ENCODE measurements around the gene CDH13.

Gene CDH13

GRCh38 chr16:83329441-83329840 is 702.7 kb downstream of the CDH13 start:
- no peak for DNase-seq

GRCh38 chr16:83330251-83330650 is 703.5 kb downstream of the CDH13 start:
- no peak for DNase-seq

GRCh38 chr16:83335076-83335475 is 708.3 kb downstream of the CDH13 start:
- no peak for DNase-seq

- no peak for DNase-seq
Observed at GRCh38 chr16:83336603-83337002, 709.8 kb downstream of the CDH13 start.

- DNase-seq: no peak
Observed at GRCh38 chr16:83338138-83338537, 711.4 kb downstream of the CDH13 start.

GRCh38 chr16:83338941-83339340 is 712.2 kb downstream of the CDH13 start:
- DNase-seq: no peak

GRCh38 chr16:83343935-83344366 is 717.2 kb downstream of the CDH13 start:
- no peak for DNase-seq

- no peak for DNase-seq
Observed at GRCh38 chr16:83345846-83346640, 719.3 kb downstream of the CDH13 start.

GRCh38 chr16:83348991-83349390 is 722.2 kb downstream of the CDH13 start:
- DNase-seq: no peak

GRCh38 chr16:83350481-83350880 is 723.7 kb downstream of the CDH13 start:
- no peak for DNase-seq

- no peak for DNase-seq
Observed at GRCh38 chr16:83351846-83352245, 725.1 kb downstream of the CDH13 start.

GRCh38 chr16:83353241-83353640 is 726.5 kb downstream of the CDH13 start:
- no peak for DNase-seq

- no peak for DNase-seq
Observed at GRCh38 chr16:83354015-83354414, 727.2 kb downstream of the CDH13 start.

- DNase-seq: no peak
Observed at GRCh38 chr16:83355570-83356218, 728.9 kb downstream of the CDH13 start.

GRCh38 chr16:83356266-83356665 is 729.5 kb downstream of the CDH13 start:
- DNase-seq: peak in 1 of 2 donors; percentile 0

GRCh38 chr16:83356986-83357385 is 730.2 kb downstream of the CDH13 start:
- no peak for DNase-seq

GRCh38 chr16:83363521-83363920 is 736.8 kb downstream of the CDH13 start:
- no peak for DNase-seq

GRCh38 chr16:83365166-83365565 is 738.4 kb downstream of the CDH13 start:
- DNase-seq: no peak

- no peak for DNase-seq
Observed at GRCh38 chr16:83366228-83366627, 739.5 kb downstream of the CDH13 start.

GRCh38 chr16:83374979-83375378 is 748.2 kb downstream of the CDH13 start:
- DNase-seq: no peak

- DNase-seq: no peak
Observed at GRCh38 chr16:83389751-83390150, 763.0 kb downstream of the CDH13 start.

GRCh38 chr16:83390759-83391158 is 764.0 kb downstream of the CDH13 start:
- DNase-seq: no peak

- no peak for DNase-seq
Observed at GRCh38 chr16:83392743-83393142, 766.0 kb downstream of the CDH13 start.

GRCh38 chr16:83393196-83393981 is 766.6 kb downstream of the CDH13 start:
- DNase-seq: no peak
